GM12801 (cell line): Measurements from ENCODE around the gene DCAF12L2.

ENCODE experiments used
- TF ChIP-seq, protein P1 (sequence below): IDR thresholded peaks from one replicate; pipeline ENCODE4 v1.5.1; 2011; ENCODE audit warnings: control low read depth; ENCODE audit not compliant: insufficient read length; ENCODE audit errors: extremely low read depth

The DCAF12L2 gene

DNA sequence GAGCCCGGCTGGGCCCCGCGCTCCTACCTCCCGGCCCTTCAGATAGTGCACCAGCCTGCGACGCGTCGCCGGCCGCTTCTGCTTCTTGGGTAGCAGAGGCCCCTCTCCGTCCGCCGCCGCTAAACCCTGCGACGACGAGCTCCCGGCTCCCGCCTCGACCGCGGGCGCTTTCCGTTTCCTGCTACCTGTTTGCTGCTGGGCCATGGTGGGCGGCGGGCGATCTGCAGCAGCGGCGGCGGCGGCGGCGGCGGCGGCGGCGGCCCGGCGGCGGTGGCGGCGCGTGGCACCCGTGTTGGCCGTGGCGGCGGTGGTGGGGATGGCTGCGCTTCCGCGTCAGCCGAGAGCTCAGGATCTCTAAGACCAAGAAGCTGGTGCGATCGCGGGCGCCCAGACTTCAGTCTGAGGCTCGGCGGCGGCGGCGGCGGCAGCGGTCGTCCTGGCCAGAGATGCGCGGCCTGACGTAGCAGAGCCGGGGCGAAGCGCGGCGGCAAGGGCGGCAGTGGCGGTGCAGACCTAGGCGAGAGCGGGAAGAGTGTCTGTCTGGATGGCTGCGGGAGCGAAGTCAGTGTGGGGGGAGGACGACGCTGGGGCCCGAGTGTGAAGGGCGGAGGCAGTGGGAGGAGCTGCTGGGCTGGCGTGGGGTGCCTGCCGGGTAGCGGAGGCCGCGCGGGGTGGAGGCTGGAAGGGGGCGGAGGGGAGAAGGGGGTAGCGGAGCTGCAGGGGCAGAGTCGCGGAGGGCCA lies at the start of gene DCAF12L2:
Gene DCAF12L2 (minus strand): TSS at position 569 of the 741 bp plus-strand sequence. CDS start 365 bp downstream, at position 204.
- TF ChIP-seq, protein P1, sequence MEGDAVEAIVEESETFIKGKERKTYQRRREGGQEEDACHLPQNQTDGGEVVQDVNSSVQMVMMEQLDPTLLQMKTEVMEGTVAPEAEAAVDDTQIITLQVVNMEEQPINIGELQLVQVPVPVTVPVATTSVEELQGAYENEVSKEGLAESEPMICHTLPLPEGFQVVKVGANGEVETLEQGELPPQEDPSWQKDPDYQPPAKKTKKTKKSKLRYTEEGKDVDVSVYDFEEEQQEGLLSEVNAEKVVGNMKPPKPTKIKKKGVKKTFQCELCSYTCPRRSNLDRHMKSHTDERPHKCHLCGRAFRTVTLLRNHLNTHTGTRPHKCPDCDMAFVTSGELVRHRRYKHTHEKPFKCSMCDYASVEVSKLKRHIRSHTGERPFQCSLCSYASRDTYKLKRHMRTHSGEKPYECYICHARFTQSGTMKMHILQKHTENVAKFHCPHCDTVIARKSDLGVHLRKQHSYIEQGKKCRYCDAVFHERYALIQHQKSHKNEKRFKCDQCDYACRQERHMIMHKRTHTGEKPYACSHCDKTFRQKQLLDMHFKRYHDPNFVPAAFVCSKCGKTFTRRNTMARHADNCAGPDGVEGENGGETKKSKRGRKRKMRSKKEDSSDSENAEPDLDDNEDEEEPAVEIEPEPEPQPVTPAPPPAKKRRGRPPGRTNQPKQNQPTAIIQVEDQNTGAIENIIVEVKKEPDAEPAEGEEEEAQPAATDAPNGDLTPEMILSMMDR, result no peak

DNA sequence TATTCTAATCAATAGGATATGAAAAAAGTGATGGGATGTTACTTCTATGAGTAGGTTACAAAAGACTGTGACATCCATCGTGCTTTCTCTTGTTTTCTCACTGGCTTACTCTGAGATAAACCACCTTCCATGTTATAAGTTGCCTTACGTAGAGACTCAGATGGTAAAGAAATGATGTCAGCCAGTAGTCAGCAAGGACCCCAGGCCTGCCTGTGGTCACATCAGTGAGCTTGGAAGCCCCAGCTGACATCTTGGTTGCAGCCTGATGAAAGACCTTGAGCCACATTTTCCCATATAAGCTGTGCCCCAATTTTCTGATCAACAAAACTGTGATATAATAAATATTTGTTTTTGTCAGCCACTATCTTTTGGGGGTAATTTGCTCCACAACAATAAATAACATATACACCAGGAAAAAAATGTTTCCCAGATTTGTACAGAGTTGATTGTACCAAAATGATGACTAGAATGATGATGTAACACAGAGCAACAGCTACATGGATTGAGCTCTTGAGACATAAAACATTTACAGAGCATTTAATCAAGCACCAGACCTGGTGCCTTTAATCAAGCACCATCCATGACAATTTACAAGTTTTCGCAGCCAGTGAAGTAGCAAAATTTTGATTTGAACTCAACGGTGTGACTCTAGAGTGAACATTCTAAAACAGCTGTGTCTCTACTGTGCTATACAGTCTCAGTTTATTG lies 11.2 kb upstream of the DCAF12L2 start:
- TF ChIP-seq, protein P1, result no peak

DNA sequence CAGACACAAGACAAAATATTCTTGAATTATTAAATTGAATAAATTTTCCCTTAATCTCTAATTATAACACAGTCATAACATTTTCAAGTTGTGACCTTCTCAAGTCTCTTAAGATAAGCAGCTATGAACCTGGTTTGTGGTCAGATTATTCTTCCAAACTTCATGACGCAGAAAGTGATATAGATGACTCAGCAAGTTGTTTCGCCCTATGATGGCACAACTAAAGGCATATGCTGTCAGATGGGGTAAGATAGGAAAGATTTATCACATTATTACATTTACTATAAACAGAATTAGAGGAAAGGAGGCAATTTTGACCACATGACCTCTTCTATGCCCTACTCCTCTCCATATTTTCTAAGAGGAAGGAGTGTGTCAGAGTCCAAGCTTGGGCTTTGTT lies 4.6 kb upstream of the DCAF12L2 start:
- TF ChIP-seq, protein P1, result no peak

DNA sequence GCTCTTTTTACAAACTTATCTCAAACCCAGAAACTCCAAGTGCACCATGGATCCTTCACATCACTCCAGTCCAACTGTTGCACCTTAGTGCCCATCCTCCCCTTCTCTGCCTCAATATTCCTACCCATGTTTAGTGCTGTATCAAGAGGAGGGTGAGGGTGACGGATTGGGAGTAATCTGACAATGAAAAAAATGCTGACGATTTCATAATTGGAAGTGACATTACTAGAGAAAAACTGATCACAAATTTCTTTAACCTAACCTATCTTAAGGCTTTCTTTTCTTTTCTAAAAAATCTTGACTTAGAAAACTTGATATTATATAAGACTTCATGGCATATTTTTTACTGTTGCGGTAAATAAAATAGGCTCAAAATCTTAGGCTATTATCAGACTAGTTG lies 1.5 kb upstream of the DCAF12L2 start:
- TF ChIP-seq, protein P1, result no peak

DNA sequence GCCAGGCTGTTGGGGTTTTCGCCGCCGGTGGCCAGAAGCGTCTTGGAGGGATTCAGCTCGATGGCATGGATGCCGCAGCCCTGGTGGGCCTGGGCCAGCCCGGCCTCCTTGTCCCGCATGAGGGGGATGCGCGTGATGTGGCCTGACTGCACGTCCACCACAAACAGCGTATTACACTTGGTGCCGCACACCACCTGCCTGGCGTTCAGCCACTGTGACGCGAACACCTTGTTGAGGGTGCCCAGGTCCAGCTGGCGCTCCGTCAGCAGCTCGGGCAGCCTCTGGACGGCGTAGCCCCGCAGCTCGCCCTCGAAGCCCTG lies 728 bp downstream of the DCAF12L2 start:
- TF ChIP-seq, protein P1, result no peak

DNA sequence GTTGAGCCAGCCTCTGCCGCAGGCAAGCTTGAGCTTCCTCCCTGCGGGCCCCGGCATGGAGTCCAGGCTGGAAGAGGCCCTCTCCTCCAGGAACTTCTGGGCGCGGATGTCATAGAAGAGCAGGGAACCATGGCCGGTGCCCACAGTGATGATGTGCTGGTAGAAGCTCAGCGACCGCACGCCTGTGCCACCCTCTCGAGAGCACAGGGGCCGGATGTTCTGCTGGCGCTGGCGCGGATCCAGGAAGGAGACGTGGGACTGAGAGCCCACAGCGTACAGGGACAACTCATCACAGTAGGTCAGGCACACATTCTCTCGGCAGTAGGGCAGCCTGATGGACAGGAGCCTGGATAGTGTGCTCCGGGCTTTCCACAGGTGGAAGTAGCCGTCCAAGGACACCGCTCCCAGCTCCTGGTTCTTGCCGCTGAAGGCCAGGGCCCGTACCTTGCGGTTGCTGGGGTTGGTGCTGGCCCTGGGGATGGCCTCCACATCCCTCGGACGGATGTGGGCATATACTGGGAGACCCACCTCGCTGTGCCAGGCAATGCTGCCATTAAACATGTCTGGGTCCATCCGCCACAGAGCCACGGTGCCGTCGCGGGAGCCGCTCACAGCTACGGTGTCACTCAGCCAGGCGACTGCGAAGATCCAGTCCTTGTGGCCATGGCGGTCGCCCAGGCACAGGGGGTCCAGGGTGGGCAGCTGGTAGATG lies 1.2 kb downstream of the DCAF12L2 start:
- TF ChIP-seq, protein P1, result no peak

DNA sequence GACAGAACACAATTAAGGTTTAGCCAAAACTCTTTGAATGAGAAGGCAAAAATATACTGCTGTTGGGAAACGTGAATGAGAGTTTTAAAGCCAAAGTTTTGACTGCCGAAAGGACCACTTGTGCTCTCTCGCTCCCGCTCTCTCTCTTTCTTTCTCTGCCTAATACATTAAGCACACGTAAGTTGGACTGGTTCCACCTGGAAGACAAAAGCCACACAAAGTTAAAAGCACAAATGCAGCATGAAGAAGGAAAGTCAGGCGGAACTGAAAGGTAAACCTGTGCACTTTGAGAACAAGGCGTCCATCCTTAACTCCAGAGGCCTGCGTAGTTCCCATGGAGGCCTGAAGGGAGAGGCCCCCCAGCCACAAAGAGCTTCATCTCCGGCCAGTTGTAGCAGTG lies 1.9 kb downstream of the DCAF12L2 start:
- TF ChIP-seq, protein P1, result no peak
